GM18861 (cell line): ENCODE measurements around the gene SLN.

Source experiments
- ATAC-seq: cut with Tn5 transposase; IDR thresholded peaks from one replicate; pipeline ENCODE4 v1.9.1; 2021; ENCODE audit not compliant: unreplicated experiment

SLN gene

DNA sequence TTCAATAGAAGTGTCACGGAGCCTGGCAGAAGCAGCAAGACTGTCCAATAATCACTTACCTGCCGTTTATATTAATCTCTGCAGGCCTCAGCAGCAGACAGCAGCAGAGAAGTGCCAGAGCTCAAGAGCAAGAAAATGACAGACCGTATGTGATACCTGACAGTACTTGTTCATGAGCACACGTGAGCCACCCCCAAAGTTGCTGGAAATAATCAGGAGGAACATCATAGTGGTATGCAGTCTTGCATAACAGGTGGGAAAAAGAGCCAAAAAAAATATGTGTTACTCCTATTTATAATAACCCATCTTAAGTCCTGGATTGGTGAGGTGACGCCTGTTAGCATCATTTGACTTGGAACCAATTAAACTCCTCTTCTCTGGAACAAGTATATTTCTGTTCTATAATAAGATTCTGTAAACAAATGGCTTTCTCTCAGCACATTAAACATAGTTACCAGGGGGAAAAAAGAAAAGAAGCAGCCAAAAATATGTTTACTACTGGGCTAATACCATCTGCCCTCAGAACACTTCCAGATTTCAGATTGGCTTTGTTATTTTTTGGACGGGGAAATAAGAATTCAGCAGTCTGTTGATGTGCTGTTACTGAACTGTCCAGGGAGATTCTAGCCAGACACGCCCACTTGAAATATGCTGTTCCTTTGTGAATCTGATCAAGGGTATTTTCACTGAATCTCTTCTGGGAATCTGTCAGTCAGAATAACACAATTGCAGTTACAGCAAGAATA is 7.9 kb upstream of the SLN start:
- no peak for ATAC-seq

DNA sequence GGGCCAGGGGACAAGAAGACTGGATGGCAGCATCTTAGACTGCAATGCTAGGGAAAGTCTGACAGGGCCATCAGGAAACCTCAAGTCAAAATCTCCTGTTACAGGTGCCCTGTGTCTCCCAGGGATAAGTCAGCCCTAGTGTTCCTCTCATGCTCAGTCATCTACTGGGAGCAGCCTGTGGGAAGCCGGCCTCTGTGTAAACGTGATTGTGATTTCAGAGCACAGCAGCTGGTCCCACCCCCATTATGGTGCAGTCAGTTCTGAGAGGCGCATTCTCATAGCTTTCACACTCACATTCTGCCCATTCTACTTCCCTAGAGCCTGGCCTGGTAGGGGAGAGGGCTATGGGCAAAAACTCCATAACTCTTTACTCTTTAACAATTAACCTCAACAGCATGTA is 7.2 kb upstream of the SLN start:
- ATAC-seq = no peak

DNA sequence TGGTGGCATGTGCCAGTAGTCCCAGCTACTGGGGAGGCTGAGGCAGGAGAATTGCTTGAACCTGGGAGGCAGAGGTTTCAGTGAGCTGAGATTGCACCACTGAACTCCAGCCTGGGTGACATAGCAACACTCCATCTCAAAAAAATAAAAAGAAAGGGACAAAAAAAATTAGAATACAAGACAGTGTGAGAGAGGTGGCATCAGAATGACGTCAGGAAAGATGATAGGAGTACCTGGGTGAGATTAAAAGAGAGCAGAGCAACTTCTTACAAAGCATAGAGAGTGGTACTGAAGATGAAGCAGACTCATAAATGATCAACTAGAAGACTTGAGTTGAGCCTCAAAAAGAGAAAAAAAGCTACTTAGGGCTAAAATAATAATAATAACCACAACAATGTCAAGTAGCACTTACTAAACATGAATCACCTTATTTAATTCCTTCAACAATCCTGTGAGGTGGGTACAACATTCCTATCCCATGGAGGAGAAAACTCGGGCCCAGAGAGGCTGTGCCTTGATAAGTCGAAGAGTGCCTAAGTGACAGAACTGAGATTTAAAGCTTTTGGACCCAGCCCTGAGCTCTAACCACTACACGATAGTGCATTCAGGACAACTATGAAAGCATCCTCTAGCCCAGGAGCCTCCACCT is 5.2 kb upstream of the SLN start:
- no peak for ATAC-seq

DNA sequence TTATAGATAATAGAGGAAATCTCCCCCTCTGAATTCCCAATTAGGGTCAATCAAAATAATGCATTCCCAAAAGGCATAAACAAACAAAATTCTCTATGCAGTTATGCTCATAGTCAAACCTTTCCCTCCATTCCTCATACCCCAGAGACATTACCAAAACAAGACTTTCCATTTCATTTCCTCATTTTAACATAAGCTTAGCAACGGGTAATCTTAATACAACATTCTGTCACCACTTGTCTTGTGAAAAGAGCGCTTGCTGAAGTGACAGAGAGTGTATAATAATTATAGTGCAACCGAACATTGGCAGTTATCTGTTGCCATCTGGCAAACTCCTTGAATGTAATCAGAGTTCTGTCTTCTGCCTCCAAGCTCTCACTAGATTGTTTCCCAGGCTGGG is 1.2 kb upstream of the SLN start:
- ATAC-seq = no peak

DNA sequence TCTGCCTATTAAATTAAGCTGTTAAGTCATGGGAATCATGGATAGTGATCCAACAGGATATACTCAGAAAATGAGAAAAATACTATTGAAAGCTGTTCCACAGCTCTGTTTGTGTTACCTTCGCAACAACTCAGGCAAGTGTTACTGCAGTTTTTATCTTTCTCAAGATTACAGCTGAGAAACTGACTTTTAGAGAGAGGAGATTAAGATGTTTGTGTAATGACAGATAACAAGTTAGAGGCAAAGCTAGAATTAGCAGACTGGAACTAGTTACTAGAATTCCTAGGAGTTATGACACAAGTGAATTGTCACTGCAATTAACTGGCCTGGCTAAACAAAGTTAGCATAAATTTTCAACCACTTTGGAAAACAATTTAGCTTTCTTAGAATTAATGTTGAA is 1.6 kb downstream of the SLN start:
- ATAC-seq = no peak

DNA sequence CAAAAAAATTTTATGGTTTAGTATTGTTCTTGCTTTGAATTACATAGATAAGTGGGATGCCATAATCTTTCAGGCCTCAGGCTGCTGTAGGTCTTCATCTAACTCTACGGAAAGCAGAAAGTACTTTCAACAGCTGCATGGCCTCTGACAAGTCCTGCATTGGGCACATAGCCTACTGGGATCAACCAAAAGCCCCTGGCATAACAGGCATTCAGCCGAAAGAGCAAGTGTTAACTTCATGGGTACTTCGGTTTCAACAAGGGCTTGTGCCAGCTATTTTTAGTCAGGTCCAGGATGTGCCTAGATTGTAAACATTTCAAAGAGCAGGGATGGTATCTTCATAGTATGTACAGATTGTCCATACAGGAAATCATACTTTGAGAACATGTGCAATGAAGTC is 3.1 kb downstream of the SLN start:
- ATAC-seq = no peak

DNA sequence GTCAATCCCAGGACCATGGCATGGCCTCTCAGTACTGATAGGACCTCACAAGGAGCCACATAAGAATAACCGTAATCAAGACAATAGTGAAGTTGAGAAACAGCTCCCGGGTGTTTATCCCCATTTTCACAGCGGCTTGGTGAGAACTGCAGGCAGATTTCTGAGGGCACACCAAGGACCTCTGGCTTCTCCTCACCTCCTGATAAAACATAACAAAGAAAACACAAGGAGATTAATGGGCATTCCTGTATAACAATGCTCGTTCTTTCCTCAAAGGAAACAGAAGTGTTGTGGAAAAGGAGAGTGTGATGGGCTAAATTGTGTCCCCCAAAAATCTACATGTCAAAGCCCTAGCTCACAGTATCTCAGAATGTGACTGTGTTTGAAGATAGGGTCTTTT is 4.0 kb downstream of the SLN start:
- ATAC-seq = no peak

DNA sequence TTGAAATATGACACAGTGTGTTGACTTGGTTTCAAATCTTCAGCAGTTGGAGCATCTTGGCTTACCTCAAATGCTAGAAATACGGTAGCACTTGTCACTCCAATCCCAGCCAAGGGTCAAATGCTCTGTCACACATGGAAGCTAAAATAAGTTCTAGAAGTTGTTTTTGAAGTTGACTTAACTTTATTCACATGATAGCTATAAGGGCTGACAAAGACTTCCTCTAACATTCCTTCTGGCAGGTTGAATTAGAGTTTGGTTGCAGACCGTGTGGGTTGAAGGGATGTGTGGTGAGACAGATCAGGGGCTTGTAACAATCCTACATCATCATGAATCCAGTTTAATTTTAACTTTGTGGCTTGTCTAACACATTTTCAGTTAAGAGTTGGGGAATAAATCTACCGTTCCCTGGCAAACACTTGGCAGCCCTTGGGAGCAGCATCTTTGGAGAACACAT is 4.6 kb downstream of the SLN start:
- no peak for ATAC-seq

DNA sequence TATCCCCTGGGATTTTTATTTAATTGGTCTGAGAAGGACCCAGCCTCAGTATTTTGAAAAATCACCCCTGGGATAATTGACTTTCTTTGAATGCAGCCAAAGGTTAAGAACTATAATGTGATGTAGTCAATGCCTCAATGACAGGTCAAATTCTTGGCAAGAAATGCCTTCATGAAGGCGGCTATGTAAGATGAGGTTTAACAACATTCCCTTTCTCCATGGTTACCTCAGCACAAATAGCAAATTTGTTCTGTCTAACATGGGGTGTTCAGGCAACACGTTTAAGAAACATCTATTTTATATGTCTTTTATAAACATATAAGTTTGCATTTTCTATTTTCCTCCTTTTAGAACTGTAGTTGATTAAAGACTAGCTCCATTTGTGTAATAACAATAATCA is 5.3 kb downstream of the SLN start:
- no peak for ATAC-seq

DNA sequence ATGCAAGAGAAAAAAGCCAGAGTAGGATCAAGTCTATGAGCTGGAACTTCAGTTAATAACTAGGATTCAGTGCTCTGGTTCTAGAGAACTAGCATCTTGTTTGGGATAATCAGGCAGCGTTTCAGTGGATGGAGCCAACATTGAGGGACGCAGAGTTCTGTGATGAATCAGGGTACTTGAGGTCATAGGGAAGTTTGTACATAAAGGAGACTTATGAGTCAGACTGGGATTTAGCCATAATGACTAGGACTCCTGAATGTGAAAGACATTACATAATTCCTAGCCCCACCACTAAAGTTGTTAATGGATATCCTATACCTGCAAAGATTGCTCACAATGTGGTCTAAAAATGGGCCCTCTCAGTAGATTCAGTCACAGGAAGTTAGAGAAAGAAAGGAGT is 6.8 kb downstream of the SLN start:
- no peak for ATAC-seq

DNA sequence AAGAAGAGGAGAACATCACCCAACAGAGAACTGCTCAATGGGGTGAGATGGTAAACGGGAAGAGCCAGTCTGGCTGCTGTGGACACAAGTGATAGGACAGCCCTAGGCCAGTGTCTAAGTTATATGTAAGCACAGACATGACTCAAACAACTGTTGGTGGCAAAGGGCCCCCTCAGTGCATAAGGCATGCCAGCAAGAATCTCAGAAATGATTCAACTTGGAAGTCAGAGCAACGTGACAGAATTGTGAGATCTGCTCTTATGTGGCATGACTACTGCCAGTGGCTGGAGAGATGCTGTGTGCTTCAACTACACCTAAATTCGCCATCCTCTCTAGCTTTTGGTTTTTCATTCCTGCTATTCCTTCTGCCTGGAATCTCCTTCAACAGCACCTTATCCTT is 7.4 kb downstream of the SLN start:
- ATAC-seq = no peak

DNA sequence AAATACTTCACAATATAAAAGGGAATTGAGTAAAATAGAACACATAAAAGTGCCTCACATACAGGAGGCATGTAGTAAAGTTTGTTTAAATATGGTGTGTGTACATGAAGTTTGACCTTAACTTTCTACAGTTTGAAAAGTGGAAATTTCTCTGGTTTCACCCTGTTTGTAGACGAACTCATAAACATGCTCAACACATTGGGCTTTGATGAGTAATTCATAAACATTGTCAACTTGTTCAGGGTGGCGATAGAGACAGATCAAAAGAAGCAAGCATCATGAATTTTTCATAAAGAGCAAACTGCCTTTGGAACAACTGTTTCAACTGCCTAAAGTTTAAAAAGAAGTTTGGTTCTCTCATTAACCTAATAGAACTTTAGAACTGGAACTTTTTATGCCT is 9.1 kb downstream of the SLN start:
- ATAC-seq = no peak

DNA sequence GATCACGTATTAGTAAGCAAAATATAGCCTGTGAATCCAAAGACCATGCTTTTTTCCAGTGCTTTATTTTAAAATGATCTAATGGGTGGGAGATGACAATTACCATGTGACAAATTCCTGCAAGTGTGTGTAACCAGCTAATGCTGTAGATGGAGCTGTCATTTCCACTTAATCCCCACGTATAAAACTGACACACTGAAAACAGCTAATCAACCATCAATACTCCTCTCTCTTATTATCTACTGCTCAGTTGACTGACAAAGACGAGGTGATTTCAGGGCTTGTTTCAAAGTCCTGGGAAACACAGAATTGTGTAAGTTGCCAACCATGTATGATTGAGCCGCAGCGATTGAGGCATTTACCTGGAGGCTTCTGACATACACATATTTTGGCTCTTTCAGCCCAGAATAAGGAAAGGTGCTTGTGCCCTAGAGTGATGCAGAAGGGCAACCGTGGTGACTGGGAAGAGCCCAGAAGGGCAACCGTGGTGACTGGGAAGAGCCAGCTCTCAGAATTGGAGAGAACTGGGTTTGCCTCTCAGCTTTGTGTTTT is 9.7 kb downstream of the SLN start:
- no peak for ATAC-seq

DNA sequence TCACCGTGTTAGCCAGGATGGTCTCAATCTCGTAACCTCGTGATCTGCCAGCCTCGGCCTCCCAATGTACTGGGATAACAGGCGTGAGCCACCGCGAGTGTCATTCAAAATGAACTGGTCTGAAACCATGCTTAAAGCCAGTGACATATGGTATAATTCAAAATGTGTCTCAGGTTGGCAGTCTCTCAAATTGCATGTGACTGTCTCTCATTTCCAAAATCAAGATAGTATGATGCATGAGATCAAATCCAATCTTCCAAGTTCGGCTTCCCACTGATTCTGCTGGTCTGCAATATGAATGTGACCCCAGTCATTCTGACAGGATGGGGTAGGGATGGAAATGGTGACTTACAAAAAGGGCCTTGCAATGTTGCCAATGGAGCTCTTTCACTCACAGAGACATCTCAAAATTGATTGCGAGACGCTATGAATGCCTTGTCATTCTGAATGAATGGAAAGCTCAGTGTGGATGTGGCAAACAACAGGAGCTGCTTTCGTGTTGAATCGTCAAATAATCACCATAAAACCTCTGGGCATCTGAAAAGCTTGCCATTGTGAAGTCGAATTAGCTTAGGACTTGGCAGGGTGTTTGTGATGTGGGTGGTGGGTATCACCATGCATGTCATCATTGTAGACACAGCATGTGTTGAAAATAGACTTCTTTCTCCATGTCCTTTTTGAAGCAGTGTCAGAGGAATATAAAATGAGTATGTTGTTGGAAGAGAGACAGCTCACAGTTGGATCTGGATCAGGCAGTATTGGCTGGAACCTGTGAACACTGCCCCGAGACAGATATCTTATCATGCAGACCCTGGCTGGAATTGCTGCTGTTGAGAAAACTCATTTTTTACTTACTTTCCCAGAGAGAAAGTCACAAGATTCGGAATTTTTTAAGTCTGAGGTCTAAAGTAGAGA is 12.2 kb downstream of the SLN start:
- ATAC-seq = no peak

DNA sequence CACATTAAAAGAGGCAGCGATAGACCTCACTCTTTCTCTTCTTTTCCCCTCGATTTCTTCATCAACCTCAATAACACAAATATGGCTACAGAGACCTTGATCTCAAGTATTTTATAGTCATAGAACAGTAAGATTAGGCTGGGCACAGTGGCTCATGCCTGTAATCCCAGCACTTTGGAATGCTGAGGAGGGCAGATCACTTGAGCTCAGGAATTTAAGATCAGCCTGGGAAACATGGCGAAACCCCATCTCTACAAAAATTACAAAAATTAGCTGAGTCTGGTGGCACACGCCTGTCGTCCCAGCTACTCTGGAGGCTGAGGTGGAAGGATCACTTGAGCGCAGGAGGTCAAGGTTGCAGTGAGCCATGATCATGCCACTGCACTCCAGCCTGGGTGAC is 14.6 kb downstream of the SLN start:
- ATAC-seq = no peak

DNA sequence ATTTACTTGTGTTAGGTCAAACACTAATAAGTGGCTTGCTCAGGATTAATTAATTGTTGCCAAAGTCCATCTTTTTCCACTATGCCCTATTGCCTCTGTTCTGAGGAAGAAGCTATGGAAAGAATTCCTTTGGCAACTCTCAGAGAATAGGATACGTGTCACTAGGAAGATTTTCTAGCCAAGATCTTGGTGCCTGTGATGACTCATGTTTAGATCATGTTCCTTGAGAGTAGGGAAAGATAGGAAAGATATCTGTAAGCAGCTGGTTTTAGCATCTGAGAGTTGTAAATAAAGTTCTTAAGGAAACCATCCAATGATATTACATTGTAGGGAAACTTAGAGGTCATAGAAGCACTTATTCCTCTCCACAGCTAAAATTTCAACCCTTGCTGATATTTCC is 15.7 kb downstream of the SLN start:
- no peak for ATAC-seq

DNA sequence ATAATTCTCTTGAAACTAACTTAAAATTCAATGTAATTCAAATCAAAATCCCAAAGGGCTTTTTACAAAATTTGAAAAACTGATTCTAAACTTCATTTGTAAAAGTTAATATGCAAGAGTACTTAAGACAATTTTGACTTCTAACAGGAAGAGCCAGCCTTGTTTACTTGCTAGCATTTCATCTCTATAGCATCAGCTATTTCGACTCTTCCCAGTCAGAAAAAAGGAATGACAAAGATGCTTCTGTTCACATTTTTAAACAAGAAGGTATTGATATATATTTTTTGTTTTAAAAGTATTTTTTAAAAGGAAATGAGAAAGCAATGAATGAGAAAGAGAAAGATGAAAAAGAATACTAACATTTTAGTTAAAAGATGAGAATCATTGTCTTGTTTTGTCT is 16.4 kb downstream of the SLN start:
- no peak for ATAC-seq

DNA sequence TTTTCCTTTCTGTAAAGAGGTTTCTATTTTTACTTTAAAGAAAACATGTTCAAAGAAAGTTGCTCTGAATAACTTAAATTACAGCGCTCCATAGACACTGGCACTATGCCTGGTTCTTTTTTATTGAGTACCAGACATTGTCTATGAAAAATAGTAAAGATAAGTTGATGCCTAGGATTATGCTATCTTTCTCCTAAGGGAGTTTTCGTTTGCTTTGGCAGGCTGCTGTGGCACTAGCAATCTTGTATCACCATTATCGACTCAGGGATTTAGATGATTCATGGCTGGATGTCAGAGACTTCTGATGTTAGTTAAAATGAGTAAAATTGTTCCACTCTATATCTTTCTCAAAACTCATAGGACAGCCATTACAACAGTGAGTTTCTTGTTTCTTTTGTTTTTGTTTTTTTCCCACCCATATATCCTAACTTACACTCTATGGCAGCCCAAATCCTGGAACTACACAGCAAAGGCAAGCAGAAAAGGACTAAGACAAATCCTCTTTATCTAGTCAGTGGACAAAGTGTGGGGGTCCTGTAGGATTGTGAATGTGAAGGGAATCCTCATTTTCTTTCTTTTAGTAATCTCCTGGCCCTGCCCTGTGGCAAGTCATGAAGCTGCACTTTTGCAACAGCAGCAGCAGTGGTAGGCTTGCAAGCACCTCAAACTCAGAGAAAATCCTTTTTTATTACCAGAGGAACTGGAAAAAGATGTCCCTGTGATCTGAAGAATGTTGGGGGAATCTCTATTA is 20.7 kb downstream of the SLN start:
- ATAC-seq = no peak

DNA sequence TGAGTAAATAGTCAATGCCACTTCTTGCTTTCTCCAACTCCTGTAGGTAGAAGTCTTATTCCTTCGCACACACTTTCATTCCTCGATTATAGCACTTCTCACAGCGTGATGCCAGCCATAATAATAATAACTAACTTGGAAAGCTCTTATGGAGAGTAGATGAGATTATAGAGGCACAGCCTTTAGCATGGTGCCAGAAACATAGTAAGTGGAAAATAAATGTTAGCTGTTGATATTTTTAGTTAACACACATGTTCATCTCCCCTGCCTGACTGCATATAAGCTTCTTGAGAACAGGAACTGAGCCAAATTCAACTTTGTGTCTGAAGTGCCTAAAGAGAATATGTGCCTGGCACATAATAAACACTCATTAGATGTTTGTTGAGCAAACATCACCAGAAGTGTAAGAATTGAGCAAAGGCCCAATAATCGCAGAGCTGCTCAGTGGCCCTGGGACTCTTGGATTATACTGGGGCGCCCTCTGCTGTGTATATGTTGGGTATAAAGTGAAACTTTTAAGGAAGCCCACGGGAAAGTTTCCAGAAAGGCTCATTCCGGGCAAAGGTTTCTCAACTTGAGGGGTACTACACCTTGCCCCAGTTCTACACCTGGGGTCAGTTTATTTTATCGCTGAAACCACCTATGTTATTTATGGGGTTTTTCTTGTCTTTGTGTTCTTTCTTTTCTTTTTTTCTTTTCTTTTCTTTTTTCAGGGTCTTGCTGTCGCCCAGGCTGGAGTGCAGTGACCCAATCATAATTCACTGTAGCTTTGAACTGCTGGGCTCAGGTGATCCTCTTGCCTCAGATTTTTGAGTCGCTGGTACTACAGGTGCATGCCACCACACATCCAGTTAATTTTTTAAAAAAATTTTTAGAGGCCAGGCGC is 22.3 kb downstream of the SLN start:
- no peak for ATAC-seq
